Activated T-cell treated with anti-CD3 and anti-CD28 coated beads, Interleukin-2, amount 50 U/mL, for 24 hours (primary cell): ENCODE measurements around the gene CERS6.

ENCODE experiments used
- DNase-seq: peaks from one replicate; pipeline ENCODE4 v3.0.0-alpha.2; 2020
- H3K27ac Mint-ChIP-seq: 2 replicates; pipeline ENCODE4 v1.8.0; 2020; ENCODE audit warnings: mild to moderate bottlenecking, mixed read lengths
- H3K27me3 Mint-ChIP-seq: 2 replicates; pipeline ENCODE4 v1.8.0; 2020; ENCODE audit warnings: mixed read lengths
- H3K36me3 Mint-ChIP-seq: 2 replicates; pipeline ENCODE4 v1.8.0; 2020; ENCODE audit warnings: low read depth, mixed read lengths
- H3K4me1 Mint-ChIP-seq: 2 replicates; pipeline ENCODE4 v1.8.0; 2020; ENCODE audit warnings: low read depth, mixed read lengths
- H3K4me3 Mint-ChIP-seq: 2 replicates; pipeline ENCODE4 v1.8.0; 2020; ENCODE audit warnings: mild to moderate bottlenecking, moderate library complexity, mixed read lengths
- H3K9me3 Mint-ChIP-seq: 2 replicates; pipeline ENCODE4 v1.8.0; 2020; ENCODE audit warnings: mixed read lengths

The CERS6 gene

GRCh38 chr2:168534926-168535325, 78.9 kb downstream of the CERS6 start:
- Mint-ChIP-seq H3K4me1 (peaks cover 69% of the 10 kb centered on the region), H3K36me3 (peaks cover 20% of the 10 kb centered on the region), H3K9me3 (peaks cover 15% of the 10 kb centered on the region), H3K27me3 (no peaks in the 10 kb centered on the region), H3K27ac (no peak overlapping the region), H3K4me3 (no peak overlapping the region)
- DNase-seq = no peak

- no peak overlapping the region for H3K4me3 Mint-ChIP-seq
- H3K9me3 Mint-ChIP-seq = peaks cover 25% of the 10 kb centered on the region
- H3K27ac Mint-ChIP-seq = peak overlapping the region; percentile 30
- H3K27me3 Mint-ChIP-seq = no peaks in the 10 kb centered on the region
- H3K36me3 Mint-ChIP-seq = peaks cover 35% of the 10 kb centered on the region
- peaks cover 60% of the 10 kb centered on the region for H3K4me1 Mint-ChIP-seq
- no peak for DNase-seq
Measured at GRCh38 chr2:168536925-168537466, 80.9 kb downstream of the CERS6 start.

GRCh38 chr2:168538133-168538532, 82.1 kb downstream of the CERS6 start:
- H3K9me3 Mint-ChIP-seq = peaks cover 25% of the 10 kb centered on the region
- H3K27ac Mint-ChIP-seq = peak overlapping the region; percentile 80
- peaks cover 35% of the 10 kb centered on the region for H3K36me3 Mint-ChIP-seq
- no peak for DNase-seq
- peaks cover 64% of the 10 kb centered on the region for H3K4me1 Mint-ChIP-seq
- H3K27me3 Mint-ChIP-seq = no peaks in the 10 kb centered on the region
- no peak overlapping the region for H3K4me3 Mint-ChIP-seq

- H3K4me1 Mint-ChIP-seq = peaks cover 63% of the 10 kb centered on the region
- H3K27ac Mint-ChIP-seq = peak overlapping the region; percentile 80
- peaks cover 35% of the 10 kb centered on the region for H3K36me3 Mint-ChIP-seq
- peaks cover 25% of the 10 kb centered on the region for H3K9me3 Mint-ChIP-seq
- H3K27me3 Mint-ChIP-seq = no peaks in the 10 kb centered on the region
- no peak overlapping the region for H3K4me3 Mint-ChIP-seq
- no peak for DNase-seq
Measured at GRCh38 chr2:168538534-168538933, 82.5 kb downstream of the CERS6 start.

- no peaks in the 10 kb centered on the region for H3K27me3 Mint-ChIP-seq
- H3K36me3 Mint-ChIP-seq = peaks cover 30% of the 10 kb centered on the region
- no peak overlapping the region for H3K27ac Mint-ChIP-seq
- DNase-seq = no peak
- no peak overlapping the region for H3K4me3 Mint-ChIP-seq
- H3K9me3 Mint-ChIP-seq = peaks cover 25% of the 10 kb centered on the region
- H3K4me1 Mint-ChIP-seq = peaks cover 64% of the 10 kb centered on the region
Measured at GRCh38 chr2:168539945-168540344, 83.9 kb downstream of the CERS6 start.

- Mint-ChIP-seq H3K4me1 (peaks cover 60% of the 10 kb centered on the region), H3K27me3 (no peaks in the 10 kb centered on the region), H3K27ac (no peak overlapping the region), H3K9me3 (peaks cover 23% of the 10 kb centered on the region), H3K4me3 (no peak overlapping the region), H3K36me3 (peaks cover 30% of the 10 kb centered on the region)
- no peak for DNase-seq
Measured at GRCh38 chr2:168541858-168542257, 85.8 kb downstream of the CERS6 start.

- peaks cover 21% of the 10 kb centered on the region for H3K9me3 Mint-ChIP-seq
- H3K27ac Mint-ChIP-seq = no peak overlapping the region
- peaks cover 40% of the 10 kb centered on the region for H3K36me3 Mint-ChIP-seq
- no peak for DNase-seq
- peaks cover 48% of the 10 kb centered on the region for H3K4me1 Mint-ChIP-seq
- no peak overlapping the region for H3K4me3 Mint-ChIP-seq
- no peaks in the 10 kb centered on the region for H3K27me3 Mint-ChIP-seq
Measured at GRCh38 chr2:168543037-168543436, 87.0 kb downstream of the CERS6 start.

- Mint-ChIP-seq H3K4me1 (peaks cover 41% of the 10 kb centered on the region), H3K27me3 (no peaks in the 10 kb centered on the region)
Measured at GRCh38 chr2:168543935-168544334, 87.9 kb downstream of the CERS6 start.

GRCh38 chr2:168545439-168546082, 89.5 kb downstream of the CERS6 start:
- no peak for DNase-seq
- H3K4me1 Mint-ChIP-seq = peaks cover 36% of the 10 kb centered on the region
- peaks cover 6% of the 10 kb centered on the region for H3K9me3 Mint-ChIP-seq
- H3K27me3 Mint-ChIP-seq = no peaks in the 10 kb centered on the region
- no peak overlapping the region for H3K27ac Mint-ChIP-seq
- H3K4me3 Mint-ChIP-seq = no peak overlapping the region
- H3K36me3 Mint-ChIP-seq = peaks cover 39% of the 10 kb centered on the region

More at GRCh38 chr2:168543935-168544334, 87.9 kb downstream of the CERS6 start:
- no peak for DNase-seq
- no peak overlapping the region for H3K27ac Mint-ChIP-seq
- H3K36me3 Mint-ChIP-seq = peaks cover 40% of the 10 kb centered on the region
- peaks cover 16% of the 10 kb centered on the region for H3K9me3 Mint-ChIP-seq
- H3K4me3 Mint-ChIP-seq = no peak overlapping the region

GRCh38 chr2:168550670-168551069, 94.6 kb downstream of the CERS6 start:
- H3K9me3 Mint-ChIP-seq = no peaks in the 10 kb centered on the region
- peaks cover 25% of the 10 kb centered on the region for H3K4me1 Mint-ChIP-seq

GRCh38 chr2:168552450-168552856, 96.4 kb downstream of the CERS6 start:
- H3K27me3 Mint-ChIP-seq = no peaks in the 10 kb centered on the region
- H3K4me3 Mint-ChIP-seq = no peak overlapping the region
- DNase-seq = no peak
- H3K4me1 Mint-ChIP-seq = peaks cover 28% of the 10 kb centered on the region
- no peak overlapping the region for H3K27ac Mint-ChIP-seq
- no peaks in the 10 kb centered on the region for H3K9me3 Mint-ChIP-seq
- peaks cover 30% of the 10 kb centered on the region for H3K36me3 Mint-ChIP-seq

More at GRCh38 chr2:168550670-168551069, 94.6 kb downstream of the CERS6 start:
- Mint-ChIP-seq H3K4me3 (no peak overlapping the region), H3K36me3 (peaks cover 35% of the 10 kb centered on the region), H3K27me3 (no peaks in the 10 kb centered on the region), H3K27ac (no peak overlapping the region)
- DNase-seq = no peak

GRCh38 chr2:168555283-168555682, 99.2 kb downstream of the CERS6 start:
- Mint-ChIP-seq H3K4me1 (peaks cover 33% of the 10 kb centered on the region), H3K9me3 (peaks cover 7% of the 10 kb centered on the region)

GRCh38 chr2:168559187-168559586, 103.1 kb downstream of the CERS6 start:
- H3K27ac Mint-ChIP-seq = no peak overlapping the region
- peaks cover 50% of the 10 kb centered on the region for H3K36me3 Mint-ChIP-seq
- H3K9me3 Mint-ChIP-seq = peaks cover 7% of the 10 kb centered on the region
- no peak overlapping the region for H3K4me3 Mint-ChIP-seq
- no peaks in the 10 kb centered on the region for H3K27me3 Mint-ChIP-seq
- no peak for DNase-seq
- H3K4me1 Mint-ChIP-seq = peaks cover 21% of the 10 kb centered on the region

More at GRCh38 chr2:168555283-168555682, 99.2 kb downstream of the CERS6 start:
- Mint-ChIP-seq H3K27ac (no peak overlapping the region), H3K4me3 (no peak overlapping the region), H3K36me3 (peaks cover 21% of the 10 kb centered on the region), H3K27me3 (no peaks in the 10 kb centered on the region)
- no peak for DNase-seq

- no peak for DNase-seq
- peaks cover 31% of the 10 kb centered on the region for H3K4me1 Mint-ChIP-seq
- no peaks in the 10 kb centered on the region for H3K27me3 Mint-ChIP-seq
- H3K27ac Mint-ChIP-seq = no peak overlapping the region
- no peak overlapping the region for H3K4me3 Mint-ChIP-seq
- H3K9me3 Mint-ChIP-seq = peaks cover 7% of the 10 kb centered on the region
- peaks cover 57% of the 10 kb centered on the region for H3K36me3 Mint-ChIP-seq
Measured at GRCh38 chr2:168560817-168561499, 104.9 kb downstream of the CERS6 start.

- Mint-ChIP-seq H3K9me3 (peaks cover 7% of the 10 kb centered on the region), H3K27ac (no peak overlapping the region), H3K36me3 (peaks cover 60% of the 10 kb centered on the region), H3K4me3 (no peak overlapping the region), H3K4me1 (peaks cover 39% of the 10 kb centered on the region), H3K27me3 (no peaks in the 10 kb centered on the region)
- no peak for DNase-seq
Measured at GRCh38 chr2:168561991-168562390, 105.9 kb downstream of the CERS6 start.
